Spleen (tissue), 11 donors: Measurements from ENCODE around the gene GAS7. TPM values are rescaled to one million over a fixed set of nuclear protein-coding genes. Genes with fewer than 3 reads are reported as not detected.

ENCODE experiments used
- DNase-seq: peaks from one replicate; pipeline ENCODE4 v3.0.0-alpha.2; 2020
- H3K27ac ChIP-seq, 8 donors: fragments of 200-600 bp; sonication (generic) in 7 of 8; 1 replicate in 4 of 8; 2 replicates in 4 of 8; pipeline versions ENCODE4 v1.5.0 to v1.8.0; 2016 to 2021; ENCODE audit warnings: inconsistent platforms in 4 of 8, mild to moderate bottlenecking in 4 of 8, moderate library complexity in 1 of 8
- H3K27me3 ChIP-seq, 7 donors: fragments of 200-600 bp; sonication (generic) in 6 of 7; replicated peaks in 1 of 7; 1 replicate in 4 of 7; 2 replicates in 3 of 7; pipeline versions ENCODE4 v1.5.0 to v1.8.0; 2016 to 2021; ENCODE audit warnings: inconsistent platforms in 3 of 7, mild to moderate bottlenecking in 1 of 7
- H3K36me3 ChIP-seq, 6 donors: fragments of 200-600 bp; sonication (generic) in 5 of 6; 1 replicate in 4 of 6; 2 replicates in 2 of 6; pipeline versions ENCODE4 v1.5.0 to v1.8.0; 2016 to 2021; ENCODE audit warnings: inconsistent platforms in 2 of 6
- H3K4me1 ChIP-seq, 6 donors: fragments of 200-600 bp; sonication (generic) in 5 of 6; 1 replicate in 3 of 6; 2 replicates in 3 of 6; pipeline versions ENCODE4 v1.5.0 to v1.8.0; 2016 to 2021; ENCODE audit warnings: inconsistent platforms in 3 of 6
- H3K4me3 ChIP-seq, 8 donors: fragments of 200-600 bp; sonication (generic) in 7 of 8; 1 replicate in 4 of 8; 2 replicates in 4 of 8; pipeline versions ENCODE4 v1.5.0 to v1.8.0; 2016 to 2021; ENCODE audit warnings: inconsistent platforms in 4 of 8, mild to moderate bottlenecking in 4 of 8, moderate library complexity in 2 of 8
- H3K9me3 ChIP-seq, 8 donors: fragments of 200-600 bp; sonication (generic) in 7 of 8; 1 replicate in 4 of 8; 2 replicates in 4 of 8; pipeline versions ENCODE4 v1.5.0 to v1.8.0; 2016 to 2021; ENCODE audit warnings: inconsistent platforms in 4 of 8
- CTCF ChIP-seq, 11 experiments: fragments of 200-600 bp in 7 of 11; fragments of 450-650 bp in 4 of 11; sonication (generic) in 4 of 11; IDR thresholded peaks in 8 of 11; conservative IDR thresholded peaks in 3 of 11; 1 replicate in 7 of 11; 2 replicates in 4 of 11; pipeline versions ENCODE4 v1.4.0 to v1.8.0; 2016 to 2021; ENCODE audit warnings: antibody characterized with exemption in 11 of 11, inconsistent platforms in 4 of 11, mild to moderate bottlenecking in 1 of 11
- POLR2A ChIP-seq, 3 donors: fragments of 450-650 bp; IDR thresholded peaks; one replicate each; pipeline ENCODE4 v1.5.1; 2017; ENCODE audit warnings: antibody characterized with exemption in 3 of 3, mild to moderate bottlenecking in 1 of 3
- POLR2AphosphoS5 ChIP-seq, 3 donors: sonication (generic); formaldehyde crosslinking; IDR thresholded peaks; one replicate each; pipeline ENCODE4 v1.5.1; 2017; ENCODE audit warnings: antibody characterized with exemption in 3 of 3
- WGBS, 5 donors: extraction: QIAGEN DNeasy Blood & Tissue Kit in 3 of 5; methylation state at CpG; one replicate each; pipeline versions ENCODE4 v1.1.5 to v1.1.7; 2013 to 2018; 5-methylcytosine and 5-hydroxymethylcytosine counted together
- intact Hi-C: fragments of 100-400 bp; cut with DNase I; formaldehyde crosslinking; loops from one replicate; pipeline ENCODE4 v1.15.0; 2023; ENCODE audit warnings: low total_unique reads
- polyA plus RNA-seq, 3 donors: library from polyadenylated mRNA; stranded (reverse); fragments of 200-250 nt; gene quantifications; one replicate each; pipeline ENCODE4 v1.2.1, GENCODE V29; 2013
- total RNA-seq, 7 donors: library from RNA; depleted of rRNA in 3 of 7; stranded (reverse); fragments of >200 nt in 3 of 7; fragmentation: NEBNext Ultra II Directional in 4 of 7; extraction: Animal tissue kit (Norgen Biotek cat#: 25700) in 4 of 7; gene quantifications; one replicate each; pipeline versions ENCODE4 v1.1.0 to v1.2.1, GENCODE V29; 2016 to 2021
- donor health status: healthy with polysubstance abuse.
- donor health status: DM: no; HTN: no; CAD: no; lungs with moderate emphysema.
- donor health status: DM: no; HTN: no; CAD: no.
- donor health status: Bipolar disorder and iron deficiency.
- donor health status: healthy.
- donor health status: DM: no; HTN: no; CAD: no.
- donor health status: DM: yes; HTN: yes; CAD: no.

The GAS7 gene
- total and polyA plus RNA-seq, 10 donors, result 4.1 to 127 (median 60.9) TPM

- Histone ChIP-seq H3K36me3 (no peaks in the 10 kb centered on the region), H3K9me3 (peaks cover 0 to 10% (median 5%) of the 10 kb centered on the region in 8 donors), H3K4me1 (peaks cover 5 to 49% (median 20%) of the 10 kb centered on the region in 6 donors), H3K4me3 (no peak overlapping the region), H3K27me3 (no peaks in the 10 kb centered on the region), H3K27ac (no peak overlapping the region)
- TF ChIP-seq CTCF (IDR thresholded peaks at IDR 0.05 in 8 of 11, conservative IDR thresholded peaks at IDR 0.05 in 3 of 11) (no peak), POLR2A (IDR thresholded peaks at IDR 0.05) (no peak), POLR2AphosphoS5 (IDR thresholded peaks at IDR 0.05) (no peak)
- WGBS, 5 donors, result 73 to 98% (median 90%) methylated on average over 2 of the region's 2 CpGs
- no peak for DNase-seq
- intact Hi-C loops, result no loop called here
These were observed 105.8 kb downstream of the GAS7 start for GRCh38 chr17:10092595-10092994.

DNA sequence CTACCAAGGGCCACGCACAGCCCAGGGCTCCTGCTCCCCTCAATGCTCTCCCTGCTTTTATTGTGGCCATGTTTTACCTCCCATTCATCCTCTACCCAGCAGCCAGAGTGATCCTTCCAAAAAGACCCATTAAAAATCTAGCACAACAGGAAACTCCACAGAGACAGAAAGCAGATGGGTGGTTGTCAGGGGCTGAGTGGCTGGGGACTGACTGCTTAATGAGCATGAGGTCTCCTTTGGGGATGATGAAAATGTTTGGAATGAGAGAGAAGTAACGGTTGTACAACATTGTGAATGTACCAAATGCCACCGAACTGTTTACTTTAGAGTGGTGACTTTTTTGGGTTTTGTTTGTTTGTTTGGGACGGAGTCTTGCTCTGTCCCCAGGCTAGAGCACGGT lies 107.4 kb downstream of the GAS7 start:
- no peaks in the 10 kb centered on the region for H3K36me3 ChIP-seq
- 79 to 91% (median 90%) methylated on average over 5 of the region's 5 CpGs for WGBS, 5 donors
- no peaks in the 10 kb centered on the region for H3K27me3 ChIP-seq
- no peak overlapping the region for H3K4me3 ChIP-seq
- DNase-seq, result no peak
- H3K9me3 ChIP-seq, result peaks cover 0 to 10% (median 5%) of the 10 kb centered on the region in 8 donors
- H3K27ac ChIP-seq, result no peak overlapping the region
- intact Hi-C loops, result no loop called here
- H3K4me1 ChIP-seq, result peaks cover 10 to 62% (median 31%) of the 10 kb centered on the region in 6 donors
- TF ChIP-seq POLR2A (IDR thresholded peaks at IDR 0.05) (no peak), CTCF (IDR thresholded peaks at IDR 0.05 in 8 of 11, conservative IDR thresholded peaks at IDR 0.05 in 3 of 11) (no peak), POLR2AphosphoS5 (IDR thresholded peaks at IDR 0.05) (no peak)

DNA sequence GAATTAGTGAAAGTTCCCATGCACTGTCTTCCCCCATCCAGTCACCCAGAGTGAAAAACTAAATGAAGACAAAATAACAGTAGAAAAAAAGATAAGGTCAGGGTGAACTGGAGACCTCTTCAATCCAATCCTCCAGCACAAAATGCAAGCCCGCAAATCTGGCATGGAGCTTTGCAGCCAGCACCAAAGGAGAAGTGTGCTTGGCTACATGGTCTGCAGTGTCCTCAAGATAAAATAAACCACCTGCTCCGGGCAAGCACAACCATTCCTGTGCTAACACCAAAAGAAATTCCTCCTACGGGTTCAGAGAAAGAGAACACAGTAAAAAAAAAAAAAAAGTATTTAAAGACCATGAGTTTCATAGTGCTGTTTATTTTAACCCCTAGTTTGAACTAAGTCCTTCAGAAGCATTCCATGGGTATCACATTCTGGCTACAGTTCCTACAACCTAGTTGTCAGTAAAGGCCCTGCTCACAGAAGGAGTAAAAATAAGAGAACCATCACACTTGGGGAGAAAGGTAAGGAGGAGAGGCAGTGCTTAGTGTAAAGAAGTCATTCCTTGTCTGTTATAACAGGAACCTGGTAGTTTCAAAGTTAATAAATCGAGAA lies 109.1 kb downstream of the GAS7 start:
- intact Hi-C loops, result no loop called here
- WGBS, 5 donors, result 60 to 83% (median 70%) methylated on average over 4 of the region's 4 CpGs
- peaks cover 0 to 11% (median 5%) of the 10 kb centered on the region in 8 donors for H3K9me3 ChIP-seq
- H3K4me1 ChIP-seq, result peaks cover 10 to 64% (median 31%) of the 10 kb centered on the region in 6 donors
- H3K27ac ChIP-seq, result peak overlapping the region in 1 of 8 donors; percentile 15
- TF ChIP-seq POLR2AphosphoS5 (IDR thresholded peaks at IDR 0.05) (no peak), POLR2A (IDR thresholded peaks at IDR 0.05) (no peak), CTCF (IDR thresholded peaks at IDR 0.05 in 8 of 11, conservative IDR thresholded peaks at IDR 0.05 in 3 of 11) (no peak)
- no peak for DNase-seq
- H3K4me3 ChIP-seq, result no peak overlapping the region
- no peaks in the 10 kb centered on the region for H3K36me3 ChIP-seq
- H3K27me3 ChIP-seq, result no peaks in the 10 kb centered on the region

DNA sequence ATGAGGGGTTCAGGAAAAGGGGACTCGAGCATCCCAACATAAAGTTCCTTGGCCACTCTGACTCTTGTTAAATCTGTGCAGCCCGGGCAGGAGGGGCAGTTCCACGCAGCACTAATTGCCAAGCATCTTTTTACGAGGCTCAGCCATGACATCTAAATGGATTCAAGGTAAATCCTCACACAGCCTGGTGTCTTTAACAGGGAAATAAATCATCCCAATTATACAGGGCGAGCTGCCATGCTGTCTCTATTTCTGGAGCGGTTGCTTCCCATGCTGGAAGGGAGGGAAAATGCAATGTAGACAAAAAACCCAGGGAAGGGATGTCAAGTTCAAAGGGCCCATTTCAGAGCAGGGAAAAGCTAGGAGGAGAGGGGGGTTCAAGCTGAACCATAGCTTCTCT lies 110.0 kb downstream of the GAS7 start:
- no peaks in the 10 kb centered on the region for H3K27me3 ChIP-seq
- no peak overlapping the region for H3K27ac ChIP-seq
- H3K4me1 ChIP-seq, result peaks cover 10 to 64% (median 31%) of the 10 kb centered on the region in 6 donors
- intact Hi-C loops, result no loop called here
- no peak for DNase-seq
- H3K9me3 ChIP-seq, result peaks cover 0 to 20% (median 12%) of the 10 kb centered on the region in 8 donors
- H3K4me3 ChIP-seq, result no peak overlapping the region
- 75 to 84% (median 78%) methylated on average over 6 of the region's 6 CpGs for WGBS, 5 donors
- no peak for TF ChIP-seq POLR2AphosphoS5 (IDR thresholded peaks at IDR 0.05)
- no peak for TF ChIP-seq CTCF (IDR thresholded peaks at IDR 0.05 in 8 of 11, conservative IDR thresholded peaks at IDR 0.05 in 3 of 11)
- no peak for TF ChIP-seq POLR2A (IDR thresholded peaks at IDR 0.05)
- peaks cover 0 to 6% (median 0%) of the 10 kb centered on the region in 6 donors for H3K36me3 ChIP-seq
